HG03039 (cell line): Measurements from ENCODE around the gene UXS1.
"Not testable (repeated sequence)": the region's sequence is repeated elsewhere in the genome, so short reads cannot be mapped to it uniquely, and the experiment has no call there.

Experiments
- ATAC-seq: cut with Tn5 transposase; IDR thresholded peaks from one replicate; pipeline ENCODE4 v1.9.1; 2021; ENCODE audit warnings: mild to moderate bottlenecking, moderate library complexity; ENCODE audit not compliant: unreplicated experiment

UXS1 gene

DNA sequence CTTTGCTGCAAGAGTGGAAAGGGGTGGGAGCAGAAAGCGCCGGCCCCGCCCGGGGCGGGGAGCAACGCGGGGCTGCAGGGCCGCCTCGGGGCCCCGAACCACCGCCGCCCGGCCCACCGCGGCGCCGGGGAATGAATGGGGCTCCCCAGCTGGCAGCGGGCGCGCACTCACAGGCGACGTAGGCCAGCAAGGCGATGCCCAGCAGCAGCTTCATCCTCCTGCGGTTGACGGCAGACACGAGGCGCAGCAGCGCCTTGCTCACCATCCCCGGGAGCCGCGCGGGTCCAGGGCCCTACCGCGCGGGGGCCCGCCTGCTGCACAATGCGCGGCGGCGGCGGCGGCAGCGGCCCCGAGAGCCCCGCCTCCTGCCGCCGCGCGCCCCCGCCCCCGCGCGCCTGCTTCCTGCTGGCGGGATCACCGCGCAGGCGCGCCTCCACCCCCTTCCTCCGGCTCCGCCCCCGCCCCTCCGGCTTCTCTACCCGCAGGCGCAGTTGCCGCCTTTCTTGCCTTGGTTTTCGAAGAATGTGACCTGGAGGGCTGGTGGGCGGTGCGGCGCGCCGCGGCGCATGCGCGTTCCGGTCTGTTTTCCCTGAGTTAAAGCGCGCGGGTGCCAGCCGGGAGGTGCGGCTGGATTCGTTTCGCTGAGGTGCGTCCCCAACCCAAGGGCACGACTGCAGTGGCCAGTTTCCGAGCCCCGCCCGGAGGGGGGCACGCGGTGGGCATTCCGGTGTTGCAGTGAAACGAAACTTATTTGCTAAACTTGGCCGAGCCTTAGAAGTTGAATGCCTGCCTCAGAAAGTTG lies at the start of gene UXS1:
Gene UXS1, minus strand, starts transcription at position 325 of the 802 bp plus-strand sequence. Its CDS starts 60 bp downstream, at position 265.
- peak; percentile 70 for ATAC-seq

DNA sequence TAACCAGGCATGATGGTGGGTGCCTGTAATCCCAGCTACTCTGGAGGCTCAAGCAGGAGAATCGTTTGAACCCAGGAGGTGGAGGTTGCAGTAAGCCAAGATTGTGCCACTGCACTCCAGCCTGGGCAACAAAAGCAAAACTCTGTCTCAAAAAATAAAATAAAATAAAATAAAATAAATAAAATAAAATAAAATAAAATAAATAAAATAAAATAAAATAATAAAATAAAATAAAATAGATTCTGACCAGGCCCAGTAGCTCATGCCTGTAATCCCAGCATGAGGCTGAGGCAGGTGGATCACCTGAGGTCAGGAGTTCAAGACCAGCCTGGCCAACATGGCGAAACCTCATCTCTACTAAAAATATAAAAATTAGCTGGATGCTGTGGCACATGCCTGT lies 45.4 kb upstream of the UXS1 start:
- ATAC-seq, result not testable (repeated sequence)

DNA sequence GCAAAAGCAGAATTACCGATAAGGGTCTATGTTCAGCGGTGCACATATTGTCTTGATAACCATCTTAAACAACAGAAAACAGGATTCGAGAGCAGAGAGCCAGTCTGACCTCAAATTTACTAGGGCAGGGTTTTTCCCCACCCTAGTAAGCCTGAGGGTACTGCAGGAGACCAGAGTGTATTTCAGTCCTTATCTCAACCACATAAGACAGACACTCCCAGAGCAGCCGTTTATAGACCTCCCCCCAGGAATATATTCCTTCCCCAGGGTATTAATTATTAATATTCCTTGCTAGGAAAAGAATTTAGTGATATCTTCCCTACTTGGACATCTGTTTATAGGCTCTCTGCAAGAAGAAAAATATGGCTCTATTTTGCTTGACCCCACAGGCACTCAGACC lies 41.3 kb upstream of the UXS1 start:
- not testable (repeated sequence) for ATAC-seq

DNA sequence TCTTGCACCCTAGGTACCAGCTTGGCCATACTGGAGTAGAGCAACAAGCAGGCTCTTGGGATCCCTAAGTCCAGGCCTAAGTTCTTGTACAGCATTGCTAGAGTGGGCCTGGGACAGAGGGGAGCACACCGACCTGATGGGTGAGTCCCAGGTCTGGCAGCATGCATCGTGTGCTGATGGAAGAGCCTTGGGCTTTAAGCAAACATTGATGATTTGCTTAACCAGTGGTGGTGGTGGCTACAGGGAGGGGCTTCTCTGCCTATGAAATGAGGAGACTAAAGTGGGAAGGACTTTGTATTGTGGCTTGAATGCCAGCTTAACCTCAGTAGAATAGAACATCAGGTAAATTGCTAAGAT lies 39.2 kb upstream of the UXS1 start:
- no peak for ATAC-seq

DNA sequence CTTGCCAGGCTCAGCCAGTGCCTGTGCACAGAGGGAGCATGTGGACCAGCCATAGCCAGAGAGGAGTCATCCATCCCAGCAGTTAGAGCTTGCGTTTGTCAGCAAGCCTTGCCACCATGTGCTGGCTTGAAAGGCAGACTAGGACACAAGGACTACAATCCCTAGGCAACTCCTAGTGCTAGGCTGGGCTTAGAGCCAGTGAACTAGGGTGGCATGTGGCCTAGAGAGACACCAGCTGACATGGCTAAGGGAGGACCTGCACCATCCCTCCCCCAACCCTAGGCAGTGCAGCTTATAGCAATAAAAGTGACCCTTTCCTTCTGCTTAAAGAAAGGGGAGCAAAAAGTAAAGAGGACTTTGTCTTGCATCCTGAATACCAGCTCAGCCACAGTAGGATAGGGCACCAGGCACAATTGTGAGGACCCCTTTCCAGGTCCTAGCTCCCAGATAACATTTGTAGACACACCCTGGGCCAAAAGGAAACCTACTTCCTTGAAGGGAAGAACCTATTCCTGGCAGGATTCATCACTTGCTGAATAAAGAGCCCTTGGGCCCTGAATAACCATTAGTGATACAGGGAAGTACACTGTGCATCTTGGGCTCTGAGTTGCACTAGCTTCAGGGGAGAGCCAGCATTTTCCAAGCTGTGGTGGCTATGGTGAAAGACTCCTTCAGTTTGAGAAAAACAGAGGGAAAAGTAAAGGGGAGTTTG lies 38.7 kb upstream of the UXS1 start:
- no peak for ATAC-seq

DNA sequence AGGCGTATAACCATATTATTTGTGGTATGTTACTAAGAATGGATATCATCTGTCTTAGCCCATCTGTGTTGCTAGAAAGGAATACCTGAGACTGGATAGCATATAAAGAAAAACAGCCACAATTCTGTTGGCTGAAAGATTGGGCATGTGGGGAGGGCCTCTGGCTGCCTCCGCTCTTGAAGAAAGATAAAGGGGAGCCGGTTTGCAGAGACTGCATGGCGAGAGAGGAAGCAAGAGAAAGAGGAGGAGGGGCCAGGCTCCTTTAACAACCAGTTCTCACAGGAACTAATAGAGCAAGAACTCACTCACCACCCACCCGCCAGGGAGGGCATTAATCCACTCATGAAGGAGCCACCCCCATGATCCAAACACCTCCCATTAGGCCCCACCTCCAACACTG lies 29.2 kb upstream of the UXS1 start:
- ATAC-seq, result no peak

DNA sequence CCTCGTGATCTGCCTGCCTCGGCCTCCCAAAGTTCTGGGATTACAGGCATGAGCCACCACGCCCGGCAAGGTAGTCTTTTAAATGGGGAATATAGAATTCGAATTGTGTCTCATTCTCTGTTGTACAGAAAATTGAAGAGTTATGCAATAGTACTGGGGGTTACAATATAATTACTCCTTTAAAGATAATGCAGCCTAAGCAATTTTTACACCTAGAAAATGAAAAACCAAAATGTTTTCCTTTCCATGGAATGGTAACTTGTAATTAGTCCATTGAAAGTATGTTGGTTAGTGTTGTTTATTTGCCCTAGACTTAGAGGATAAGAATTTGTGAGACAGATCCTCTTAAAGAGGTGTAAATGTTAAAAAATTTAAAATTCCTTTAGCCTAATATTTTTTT lies 28.0 kb upstream of the UXS1 start:
- ATAC-seq, result not testable (repeated sequence)

DNA sequence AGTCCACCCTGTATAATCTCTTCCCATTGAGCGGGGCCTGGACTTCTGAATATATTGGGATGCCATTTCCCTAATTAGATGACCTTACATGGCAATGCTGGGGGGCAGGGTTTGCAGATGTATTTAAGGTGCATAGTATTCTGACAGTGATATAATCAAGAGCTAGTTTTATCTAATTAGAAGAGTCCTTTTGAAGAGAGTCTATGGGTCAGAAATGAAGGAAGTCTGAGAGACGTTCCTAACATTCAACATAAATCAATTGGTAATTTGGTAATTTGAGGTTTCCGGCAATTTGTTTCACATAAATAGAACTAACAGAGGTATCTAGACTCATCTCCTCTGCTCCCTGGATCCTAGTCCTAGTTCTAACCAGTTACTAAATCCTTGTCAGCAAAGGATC lies 25.7 kb upstream of the UXS1 start:
- no peak for ATAC-seq

DNA sequence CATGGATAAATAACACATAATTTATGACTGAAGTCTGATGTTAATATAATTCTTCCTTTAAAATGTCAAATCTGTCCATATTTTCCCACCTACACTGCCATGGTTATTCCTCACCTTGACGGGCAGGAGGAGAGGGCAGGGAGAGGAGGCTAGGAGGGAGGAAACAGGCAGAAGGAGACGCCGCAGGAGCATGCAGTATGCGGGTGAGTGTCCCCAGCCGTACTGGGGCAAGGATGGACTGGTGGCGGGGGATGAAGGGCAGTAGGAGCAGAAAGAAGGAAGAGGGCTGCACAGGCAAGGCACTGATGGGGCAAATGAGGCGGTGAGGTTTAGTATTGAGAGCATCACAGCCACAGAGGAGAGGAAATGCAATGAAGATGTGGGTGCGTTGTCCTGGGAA lies 25.1 kb upstream of the UXS1 start:
- ATAC-seq, result not testable (repeated sequence)

DNA sequence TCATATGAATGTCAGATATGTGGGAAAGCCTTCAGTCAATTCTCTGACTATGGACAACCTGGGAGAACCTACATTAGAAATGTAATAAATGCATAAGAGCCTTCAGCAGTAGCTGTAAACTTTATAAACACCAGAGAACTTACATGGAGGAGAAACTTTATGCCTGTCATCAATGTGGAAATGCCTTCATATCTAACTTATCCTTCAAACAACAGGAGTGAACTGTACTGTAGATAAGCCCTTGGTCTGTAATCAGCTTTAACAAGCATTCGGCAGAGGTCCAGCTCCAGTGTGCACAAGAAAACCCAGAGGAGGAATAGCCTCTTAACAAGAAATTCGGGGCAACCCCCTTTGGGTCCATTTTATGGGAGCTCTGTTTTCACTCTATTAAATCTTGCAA lies 14.8 kb upstream of the UXS1 start:
- no peak for ATAC-seq

DNA sequence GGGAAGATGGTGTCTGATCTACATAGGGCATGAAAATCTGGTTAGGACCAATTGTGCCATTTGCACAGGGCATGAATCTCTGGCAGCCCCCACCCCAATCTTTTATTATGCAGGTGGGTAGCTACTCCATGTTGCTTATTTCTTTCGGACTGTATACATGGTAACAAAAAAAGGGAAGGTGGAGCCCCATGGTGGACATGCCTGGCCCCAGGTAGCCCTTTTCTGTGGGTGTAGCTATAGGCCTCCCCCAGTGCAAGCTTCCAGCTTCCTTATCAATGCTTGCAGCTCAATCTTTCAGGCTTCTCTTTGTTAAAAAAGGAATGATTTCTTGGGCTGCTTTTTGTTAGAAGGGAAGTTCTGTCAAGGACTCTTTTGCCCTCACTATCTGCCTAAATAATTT lies 14.3 kb upstream of the UXS1 start:
- ATAC-seq, result no peak

DNA sequence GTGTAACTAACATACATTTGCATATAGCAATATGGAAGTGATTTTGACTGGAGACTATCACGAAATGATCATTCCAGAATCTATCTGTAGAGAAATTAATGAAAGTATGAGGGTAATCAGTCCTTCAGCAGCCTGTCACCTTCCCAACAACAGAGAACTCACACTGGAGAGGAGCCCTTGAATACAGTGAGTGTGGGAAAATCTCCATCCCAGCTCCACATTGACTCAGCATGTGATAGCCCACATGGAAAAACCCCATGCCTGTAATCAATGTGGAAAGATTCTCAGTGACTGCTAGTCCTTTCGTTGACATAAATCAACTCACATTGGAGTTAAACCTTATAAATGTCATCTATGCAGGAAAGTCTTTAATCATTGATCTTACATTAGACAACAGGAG lies 13.1 kb upstream of the UXS1 start:
- ATAC-seq, result no peak

DNA sequence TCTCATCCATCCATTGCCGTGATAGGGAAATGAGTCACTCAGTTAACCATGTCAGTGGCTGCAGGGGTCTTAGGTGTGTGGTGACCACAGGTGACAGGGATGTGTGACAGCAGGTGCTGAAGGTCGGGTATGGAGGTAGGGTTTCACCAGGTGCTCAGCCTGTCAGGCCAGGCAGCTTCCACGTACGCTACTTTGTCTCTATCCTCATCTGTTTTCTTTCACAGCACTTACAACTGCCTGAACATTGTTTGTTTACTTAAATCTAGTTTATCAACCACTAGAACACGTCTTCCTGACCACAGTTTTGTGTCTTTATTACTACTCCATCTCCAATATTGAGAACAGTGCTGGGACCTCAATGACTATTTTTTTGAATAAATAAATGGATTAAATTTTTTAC lies 11.4 kb upstream of the UXS1 start:
- ATAC-seq, result no peak

DNA sequence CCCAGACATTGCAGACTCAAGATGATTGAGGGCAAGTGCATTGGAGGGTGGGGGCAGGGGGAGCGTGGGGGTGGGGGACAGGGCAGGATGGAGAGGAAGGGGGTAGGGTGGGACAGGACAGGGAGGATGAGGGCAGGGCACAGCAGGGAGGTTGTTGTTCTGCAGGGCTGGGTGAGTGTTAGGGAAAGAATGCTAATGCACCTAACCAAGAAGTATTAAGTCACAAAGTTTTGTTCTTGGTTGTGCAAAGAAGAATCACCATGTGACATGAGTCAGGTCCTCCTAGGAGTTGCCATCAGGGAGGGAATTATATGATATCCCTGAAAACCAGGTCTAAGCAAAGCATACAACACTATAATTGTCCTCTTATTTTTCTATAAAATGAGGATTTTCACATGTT lies 10.4 kb upstream of the UXS1 start:
- ATAC-seq, result not testable (repeated sequence)

DNA sequence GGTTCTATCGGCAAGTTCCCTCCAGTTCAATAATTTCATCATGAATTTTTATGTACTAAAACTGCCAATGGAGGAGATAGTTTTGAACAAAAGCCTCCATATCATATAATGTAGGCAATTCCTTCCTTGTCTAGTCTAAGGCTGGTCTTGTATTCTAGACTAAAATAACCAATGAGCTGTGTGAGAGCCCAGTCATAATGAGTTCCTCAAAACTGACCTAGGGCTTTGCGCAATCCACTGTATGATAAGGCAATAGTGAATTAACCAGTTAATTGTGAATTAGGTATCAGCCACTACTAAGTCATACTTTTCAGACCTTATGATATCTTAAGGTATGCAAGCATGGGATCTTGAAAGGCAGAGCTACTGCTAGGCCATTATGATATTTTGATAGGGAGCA lies 7.6 kb upstream of the UXS1 start:
- no peak for ATAC-seq

DNA sequence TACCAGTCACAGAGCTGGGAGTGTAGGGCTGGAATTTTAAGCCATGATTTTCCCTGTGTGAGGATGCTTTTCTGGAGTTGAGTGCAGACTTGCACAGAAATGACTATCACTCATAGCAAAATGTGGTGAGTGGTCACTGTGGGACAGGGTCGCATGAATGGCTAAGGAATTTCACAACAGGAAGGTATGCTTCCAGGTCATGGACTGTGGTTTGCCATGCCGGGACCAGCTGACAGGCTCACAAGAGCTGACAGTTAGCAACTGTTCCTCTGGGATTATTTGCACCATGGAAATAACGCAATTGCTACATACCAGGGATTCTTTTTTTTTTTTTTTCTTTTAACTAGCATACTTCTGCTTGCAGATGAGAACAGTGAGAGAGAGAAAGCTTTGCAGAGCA lies 3.8 kb upstream of the UXS1 start:
- no peak for ATAC-seq

DNA sequence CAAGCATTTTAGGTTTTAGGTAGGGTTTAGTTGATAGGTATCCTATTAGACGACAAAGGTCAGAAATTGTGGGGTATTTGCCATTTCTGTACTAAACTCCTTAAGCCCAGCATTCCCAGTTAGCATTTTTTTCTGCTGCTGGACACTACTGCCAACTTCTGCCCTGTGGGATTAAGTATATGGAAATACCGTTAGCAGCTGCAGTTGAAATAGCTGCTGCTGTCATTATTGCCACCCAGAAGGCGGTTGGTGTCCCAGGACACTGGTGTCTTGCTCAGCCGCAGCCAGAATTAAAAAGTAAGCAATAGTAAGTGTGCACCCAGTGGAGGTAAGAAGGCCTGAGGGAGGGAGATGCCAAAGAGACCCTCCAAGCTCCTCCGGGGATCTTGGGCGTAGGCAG lies 1.9 kb upstream of the UXS1 start:
- no peak for ATAC-seq

DNA sequence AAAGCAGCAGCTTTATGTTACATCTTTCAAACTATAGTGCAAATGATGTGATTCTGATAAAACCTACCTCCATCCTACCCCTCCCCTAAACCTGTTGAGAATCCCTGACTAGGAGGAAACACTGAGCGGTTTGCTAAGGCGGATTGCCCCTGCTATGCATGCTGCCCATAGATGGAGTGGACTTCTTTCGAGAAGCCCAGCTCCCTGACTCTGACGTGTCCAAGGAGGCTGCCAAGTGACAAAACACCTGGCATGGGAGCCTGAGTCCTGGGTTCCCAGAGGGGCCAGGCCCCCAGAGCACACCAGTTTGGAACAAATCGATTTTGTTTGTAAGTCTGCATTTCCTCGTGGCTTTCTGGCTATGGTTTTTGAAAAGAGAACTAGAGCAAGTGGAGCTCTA lies 1.4 kb upstream of the UXS1 start:
- ATAC-seq, result no peak

DNA sequence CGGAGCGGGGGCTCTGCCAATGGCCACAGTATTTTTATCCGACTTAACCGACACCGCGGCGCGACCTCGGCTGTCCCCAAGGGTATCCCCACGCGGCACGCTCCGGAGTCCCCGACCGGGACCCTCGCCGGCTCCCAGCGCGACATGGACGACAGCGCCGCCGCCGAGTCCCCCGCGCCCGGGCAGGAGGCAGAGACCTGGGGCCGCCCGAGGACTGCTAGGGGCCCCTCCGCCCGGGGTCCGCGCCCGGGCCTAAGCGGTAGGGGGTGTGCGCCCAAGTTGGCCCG lies 468 bp downstream of the UXS1 start:
- ATAC-seq, result no peak

DNA sequence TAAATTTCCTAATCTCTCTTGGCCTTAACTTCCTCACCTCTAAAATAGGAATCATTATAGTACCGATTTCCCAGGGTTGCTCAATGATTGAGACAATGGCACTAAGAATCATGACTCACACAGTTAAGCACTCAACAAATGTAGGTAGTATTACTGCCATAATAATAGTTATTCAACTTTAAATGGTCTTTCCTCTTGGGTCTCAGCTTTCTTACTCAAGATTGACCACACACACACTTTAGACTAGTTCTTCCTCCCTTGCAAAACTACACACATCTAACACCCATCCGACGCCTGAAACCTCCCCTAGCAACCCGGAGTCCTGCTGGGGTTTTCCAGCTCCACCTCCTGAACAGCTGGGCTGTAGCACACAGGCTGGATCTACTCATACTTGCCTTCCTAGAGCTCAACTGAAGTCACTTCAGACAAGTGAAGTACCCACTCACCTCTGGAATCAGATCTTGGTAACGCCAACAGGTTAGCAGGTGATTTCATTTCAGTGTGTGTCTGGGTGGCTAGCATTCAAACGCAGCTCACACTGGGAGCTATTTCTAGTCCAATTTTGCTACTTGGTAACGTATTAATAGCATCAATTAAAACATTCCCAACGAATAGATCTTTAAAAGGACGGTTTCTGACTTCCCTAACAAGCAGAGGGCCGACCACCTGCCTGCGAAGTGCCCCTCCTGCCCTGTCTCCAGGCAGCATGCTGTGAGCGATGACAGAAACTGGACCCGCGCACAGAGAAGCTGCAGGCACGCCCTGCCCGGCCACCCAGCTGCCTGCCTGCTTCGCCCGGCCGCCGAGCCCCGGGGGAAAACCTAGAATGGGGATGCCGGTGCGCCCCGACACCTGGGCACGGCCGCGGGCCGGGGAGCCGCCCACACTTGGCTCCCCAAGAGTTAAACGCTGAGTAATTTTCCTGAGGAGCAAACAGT lies 1.1 kb downstream of the UXS1 start:
- ATAC-seq, result peak; percentile 44

DNA sequence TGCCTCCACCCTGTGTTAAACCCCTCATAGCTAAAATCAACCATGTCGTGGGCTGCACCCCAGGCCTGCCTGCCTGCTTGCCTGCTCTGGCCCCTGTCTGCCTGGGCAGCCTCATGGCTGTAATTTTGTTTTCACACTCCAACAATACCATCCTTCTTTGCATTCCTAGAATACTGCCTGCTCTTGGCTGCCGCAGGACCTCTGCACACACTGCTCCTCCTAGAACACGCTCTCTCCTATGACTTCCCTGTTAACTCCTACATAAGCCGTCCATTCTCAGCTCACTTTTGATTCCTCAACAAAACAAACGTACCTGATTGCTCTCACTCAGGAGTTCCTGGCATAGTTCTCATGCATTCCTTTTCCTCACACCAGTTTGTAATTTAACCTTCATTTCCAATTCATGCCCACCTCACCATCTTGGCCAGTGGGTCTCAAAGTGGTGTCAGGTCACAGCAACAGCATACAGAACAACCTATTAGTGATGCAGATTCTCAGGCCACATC lies 2.5 kb downstream of the UXS1 start:
- ATAC-seq, result no peak
